Liver (tissue), 9 donors: Measurements from ENCODE around the gene GFY. TPM values are rescaled to one million over a fixed set of nuclear protein-coding genes. Genes with fewer than 3 reads are reported as not detected.

Source experiments
- DNase-seq: peaks from one replicate; pipeline ENCODE4 v3.0.0-alpha.2; 2017; ENCODE audit warnings: low spot score
- H3K27ac ChIP-seq, 2 donors: one replicate each; pipeline ENCODE4 v1.7.0; 2013; ENCODE audit warnings: inconsistent platforms in 2 of 2, low read length in 2 of 2, control low read depth in 1 of 2, low read depth in 1 of 2, mild to moderate bottlenecking in 1 of 2
- H3K27me3 ChIP-seq, 4 donors: one replicate each; pipeline versions ENCODE4 v1.6.1 to v1.7.0; 2013; ENCODE audit warnings: low read length in 3 of 4, inconsistent platforms in 1 of 4, mild to moderate bottlenecking in 1 of 4, moderate library complexity in 1 of 4; ENCODE audit not compliant: control insufficient read depth in 4 of 4, insufficient read depth in 4 of 4
- H3K36me3 ChIP-seq, 4 donors: one replicate each; pipeline versions ENCODE4 v1.6.1 to v1.7.0; 2013; ENCODE audit warnings: low read length in 3 of 4, mild to moderate bottlenecking in 3 of 4, low read depth in 1 of 4, moderate library complexity in 1 of 4; ENCODE audit not compliant: control insufficient read depth in 4 of 4, insufficient read depth in 3 of 4
- H3K4me1 ChIP-seq, 4 donors: one replicate each; pipeline versions ENCODE4 v1.6.1 to v1.7.0; 2013; ENCODE audit warnings: low read length in 3 of 4, mild to moderate bottlenecking in 3 of 4, moderate library complexity in 1 of 4; ENCODE audit not compliant: control insufficient read depth in 4 of 4, insufficient read depth in 4 of 4
- H3K4me3 ChIP-seq, 3 donors: one replicate each; pipeline versions ENCODE4 v1.6.1 to v1.7.0; 2013; ENCODE audit warnings: low read length in 3 of 3, control low read depth in 1 of 3, low read depth in 1 of 3, mild to moderate bottlenecking in 1 of 3
- H3K9ac ChIP-seq, 2 donors: one replicate each; pipeline ENCODE4 v1.7.0; 2013; ENCODE audit warnings: low read length in 2 of 2, mild to moderate bottlenecking in 2 of 2, moderate library complexity in 2 of 2, control low read depth in 1 of 2, low read depth in 1 of 2
- H3K9me3 ChIP-seq, 4 donors: one replicate each; pipeline versions ENCODE4 v1.6.1 to v1.7.0; 2013; ENCODE audit warnings: low read length in 3 of 4; ENCODE audit not compliant: control insufficient read depth in 4 of 4
- CTCF ChIP-seq: fragments of 150-350 bp; IDR thresholded peaks from 2 replicates; pipeline ENCODE4 v1.5.1; 2017; ENCODE audit warnings: improper control_type of control experiment, low read depth, low read length; ENCODE audit not compliant: missing input control
- EGR1 ChIP-seq, 2 donors: IDR thresholded peaks; 2 replicates each; pipeline ENCODE4 v1.6.1; 2016 to 2018; ENCODE audit warnings: antibody characterized with exemption in 2 of 2, low read depth in 2 of 2
- FOXA1 ChIP-seq: IDR thresholded peaks from 2 replicates; pipeline ENCODE4 v1.6.1; 2016; ENCODE audit warnings: antibody characterized with exemption
- HNF4A ChIP-seq, 2 donors: conservative IDR thresholded peaks; 2 replicates each; pipeline ENCODE4 v1.6.1; 2016; ENCODE audit warnings: antibody characterized with exemption in 2 of 2, mild to moderate bottlenecking in 2 of 2
- JUND ChIP-seq, 2 donors: IDR thresholded peaks; 2 replicates each; pipeline ENCODE4 v1.6.1; 2016; ENCODE audit warnings: antibody characterized with exemption in 2 of 2
- NR2F2 ChIP-seq: IDR thresholded peaks from 2 replicates; pipeline ENCODE4 v1.6.1; 2016; ENCODE audit warnings: antibody characterized with exemption
- RXRA ChIP-seq, 2 donors: IDR thresholded peaks; 2 replicates each; pipeline ENCODE4 v1.6.1; 2017 to 2018; ENCODE audit warnings: antibody characterized with exemption in 2 of 2, mild to moderate bottlenecking in 1 of 2
- SP1 ChIP-seq: IDR thresholded peaks from 2 replicates; pipeline ENCODE4 v1.6.1; 2018; ENCODE audit warnings: antibody characterized with exemption, mild to moderate bottlenecking
- TAF1 ChIP-seq: conservative IDR thresholded peaks from 2 replicates; pipeline ENCODE4 v1.6.1; 2016; ENCODE audit warnings: antibody characterized with exemption, mild to moderate bottlenecking
- YY1 ChIP-seq: IDR thresholded peaks from 2 replicates; pipeline ENCODE4 v1.6.1; 2016; ENCODE audit warnings: antibody characterized with exemption, mild to moderate bottlenecking
- ZBTB33 ChIP-seq: IDR thresholded peaks from 2 replicates; pipeline ENCODE4 v1.6.1; 2016; ENCODE audit warnings: antibody characterized with exemption
- WGBS: extraction: QIAGEN DNeasy Blood & Tissue Kit; methylation state at CpG from one replicate; pipeline ENCODE4 v1.1.7; 2013; 5-methylcytosine and 5-hydroxymethylcytosine counted together
- polyA plus RNA-seq, 2 donors: library from polyadenylated mRNA; stranded (reverse) in 1 of 2; unstranded in 1 of 2; fragments of 200-250 nt in 1 of 2; fragments of >200 nt in 1 of 2; fragmentation: Nextera tagmentation in 1 of 2; extraction: Ambion mirVana in 1 of 2; gene quantifications; one replicate each; pipeline versions ENCODE4 v1.2.1 to v1.2.3, GENCODE V29; 2013 to 2015
- total RNA-seq, 2 donors: library from RNA; depleted of rRNA; stranded (reverse); fragments of >200 nt; gene quantifications; one replicate each; pipeline ENCODE4 v1.2.3, GENCODE V29; 2014
- TF ChIP-seq, protein P1 (sequence below): IDR thresholded peaks from 2 replicates; pipeline ENCODE4 v1.6.1; 2016; ENCODE audit warnings: antibody characterized with exemption, mild to moderate bottlenecking
- donor health status: healthy.
- donor health status: healthy.
- donor health status: healthy.
- donor health status: healthy.
- donor health status: healthy.

The GFY gene
- total and polyA plus RNA-seq, 4 donors, result not detected

- no peak for DNase-seq
- H3K9me3 ChIP-seq, result peaks cover 0 to 2% (median 0%) of the 10 kb centered on the region in 4 donors
- H3K36me3 ChIP-seq, result no peaks in the 10 kb centered on the region
- peaks cover 3 to 13% (median 7%) of the 10 kb centered on the region in 4 donors for H3K27me3 ChIP-seq
- no peak overlapping the region for H3K4me3 ChIP-seq
- TF ChIP-seq SP1 (no peak), HNF4A (conservative IDR thresholded peaks at IDR 0.05) (no peak), EGR1 (IDR thresholded peaks at IDR 0.05; ENCODE audit: low read depth in 2 of 2) (no peak), RXRA (IDR thresholded peaks at IDR 0.05) (no peak), NR2F2 (no peak), ZBTB33 (no peak), JUND (IDR thresholded peaks at IDR 0.05) (no peak), YY1 (no peak), FOXA1 (no peak), TAF1 (no peak), CTCF (no peak)
- TF ChIP-seq, protein P1, sequence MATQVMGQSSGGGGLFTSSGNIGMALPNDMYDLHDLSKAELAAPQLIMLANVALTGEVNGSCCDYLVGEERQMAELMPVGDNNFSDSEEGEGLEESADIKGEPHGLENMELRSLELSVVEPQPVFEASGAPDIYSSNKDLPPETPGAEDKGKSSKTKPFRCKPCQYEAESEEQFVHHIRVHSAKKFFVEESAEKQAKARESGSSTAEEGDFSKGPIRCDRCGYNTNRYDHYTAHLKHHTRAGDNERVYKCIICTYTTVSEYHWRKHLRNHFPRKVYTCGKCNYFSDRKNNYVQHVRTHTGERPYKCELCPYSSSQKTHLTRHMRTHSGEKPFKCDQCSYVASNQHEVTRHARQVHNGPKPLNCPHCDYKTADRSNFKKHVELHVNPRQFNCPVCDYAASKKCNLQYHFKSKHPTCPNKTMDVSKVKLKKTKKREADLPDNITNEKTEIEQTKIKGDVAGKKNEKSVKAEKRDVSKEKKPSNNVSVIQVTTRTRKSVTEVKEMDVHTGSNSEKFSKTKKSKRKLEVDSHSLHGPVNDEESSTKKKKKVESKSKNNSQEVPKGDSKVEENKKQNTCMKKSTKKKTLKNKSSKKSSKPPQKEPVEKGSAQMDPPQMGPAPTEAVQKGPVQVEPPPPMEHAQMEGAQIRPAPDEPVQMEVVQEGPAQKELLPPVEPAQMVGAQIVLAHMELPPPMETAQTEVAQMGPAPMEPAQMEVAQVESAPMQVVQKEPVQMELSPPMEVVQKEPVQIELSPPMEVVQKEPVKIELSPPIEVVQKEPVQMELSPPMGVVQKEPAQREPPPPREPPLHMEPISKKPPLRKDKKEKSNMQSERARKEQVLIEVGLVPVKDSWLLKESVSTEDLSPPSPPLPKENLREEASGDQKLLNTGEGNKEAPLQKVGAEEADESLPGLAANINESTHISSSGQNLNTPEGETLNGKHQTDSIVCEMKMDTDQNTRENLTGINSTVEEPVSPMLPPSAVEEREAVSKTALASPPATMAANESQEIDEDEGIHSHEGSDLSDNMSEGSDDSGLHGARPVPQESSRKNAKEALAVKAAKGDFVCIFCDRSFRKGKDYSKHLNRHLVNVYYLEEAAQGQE, result no peak
- no peaks in the 10 kb centered on the region for H3K4me1 ChIP-seq
- H3K9ac ChIP-seq, result no peak overlapping the region
- WGBS, result 82% methylated on average over 18 of the region's 18 CpGs
- no peak overlapping the region for H3K27ac ChIP-seq
These were observed 9.9 kb downstream of the GFY start for GRCh38 chr19:49434907-49435583.

DNA sequence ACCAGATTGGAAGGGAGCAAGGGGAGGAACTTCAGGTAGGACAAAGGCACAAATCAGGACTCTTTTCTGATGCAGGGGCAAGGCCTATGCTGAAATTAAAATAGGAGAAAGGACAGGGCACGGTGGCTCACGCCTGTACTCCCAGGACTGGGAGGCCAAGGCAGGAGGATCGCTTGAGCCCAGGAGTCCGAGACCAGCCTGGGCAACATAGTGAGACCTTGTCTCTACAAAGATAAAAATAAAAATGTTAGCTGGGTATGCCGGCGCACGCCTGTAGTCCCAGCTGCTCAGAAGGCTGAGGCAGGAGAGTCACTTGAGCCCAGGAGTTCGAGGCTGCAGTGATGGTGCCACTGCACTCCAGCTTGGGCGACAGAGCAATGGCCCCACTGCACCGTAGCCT, 10.5 kb downstream of the GFY start:
- no peak overlapping the region for H3K4me3 ChIP-seq
- H3K9me3 ChIP-seq, result peaks cover 0 to 2% (median 0%) of the 10 kb centered on the region in 4 donors
- peaks cover 3 to 13% (median 7%) of the 10 kb centered on the region in 4 donors for H3K27me3 ChIP-seq
- no peak overlapping the region for H3K9ac ChIP-seq
- DNase-seq, result no peak
- H3K4me1 ChIP-seq, result no peaks in the 10 kb centered on the region
- WGBS, result 80% methylated on average over 10 of the region's 10 CpGs
- H3K36me3 ChIP-seq, result no peaks in the 10 kb centered on the region
- TF ChIP-seq HNF4A (conservative IDR thresholded peaks at IDR 0.05) (no peak), NR2F2 (no peak), SP1 (no peak)
- H3K27ac ChIP-seq, result no peak overlapping the region
